NT2/D1 (cell line): Measurements from ENCODE around the gene ITGA6.

Source experiments
- SUZ12 ChIP-seq: IDR thresholded peaks from 2 replicates; pipeline ENCODE4 v1.6.1; 2011; ENCODE audit not compliant: insufficient read length, insufficient read depth; ENCODE audit errors: extremely low read depth
- YY1 ChIP-seq: IDR thresholded peaks from 2 replicates; pipeline ENCODE4 v1.6.1; 2011; ENCODE audit not compliant: insufficient read length, insufficient read depth
- ZNF274 ChIP-seq: IDR thresholded peaks from 2 replicates; pipeline ENCODE4 v1.6.1; 2011; ENCODE audit warnings: mild to moderate bottlenecking, low read depth, low read length

DNA sequence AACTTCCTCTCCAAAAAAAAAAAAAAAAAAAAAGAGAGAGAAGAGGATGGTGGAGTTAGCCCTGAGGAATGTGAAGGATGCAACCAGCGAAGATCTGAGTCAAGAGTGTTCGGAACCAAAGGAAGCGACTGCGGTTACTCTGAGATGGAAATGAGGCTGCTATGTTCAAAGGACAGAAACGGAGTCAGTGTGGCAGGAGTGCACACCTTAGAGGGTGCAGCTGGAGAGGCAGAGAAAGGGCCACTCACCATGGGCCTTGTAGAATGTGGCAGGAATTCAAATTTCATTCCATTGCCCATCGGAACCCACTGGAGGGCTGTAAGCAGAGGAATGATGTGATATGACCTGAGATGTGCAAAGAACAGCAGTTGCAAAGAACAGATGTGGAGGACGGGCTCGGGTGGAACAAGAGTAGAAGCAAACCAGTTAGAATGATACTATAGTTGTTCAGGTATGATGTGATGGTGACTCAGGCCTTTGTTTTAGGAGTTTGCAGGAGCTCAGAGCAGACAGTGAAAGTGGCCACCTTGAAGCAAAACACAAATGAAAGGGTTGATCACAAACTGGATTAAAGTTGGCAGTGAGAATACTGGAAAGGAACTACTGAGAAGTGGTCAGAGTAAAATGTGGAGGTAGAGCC is 22.6 kb downstream of the ITGA6 start:
- no peak for TF ChIP-seq ZNF274
- no peak for TF ChIP-seq YY1
- no peak for TF ChIP-seq SUZ12
